ENCODE results near the gene SCUBE3. TPM values are rescaled to one million over a fixed set of nuclear protein-coding genes. Genes with fewer than 3 reads are reported as not detected.

The SCUBE3 gene
- total and polyA plus RNA-seq, 2 of the 8 experiments (the other 6 are each of a cell fraction or from before 2014, with no cell fraction given) = 0.80 to 1.0 TPM

DNA sequence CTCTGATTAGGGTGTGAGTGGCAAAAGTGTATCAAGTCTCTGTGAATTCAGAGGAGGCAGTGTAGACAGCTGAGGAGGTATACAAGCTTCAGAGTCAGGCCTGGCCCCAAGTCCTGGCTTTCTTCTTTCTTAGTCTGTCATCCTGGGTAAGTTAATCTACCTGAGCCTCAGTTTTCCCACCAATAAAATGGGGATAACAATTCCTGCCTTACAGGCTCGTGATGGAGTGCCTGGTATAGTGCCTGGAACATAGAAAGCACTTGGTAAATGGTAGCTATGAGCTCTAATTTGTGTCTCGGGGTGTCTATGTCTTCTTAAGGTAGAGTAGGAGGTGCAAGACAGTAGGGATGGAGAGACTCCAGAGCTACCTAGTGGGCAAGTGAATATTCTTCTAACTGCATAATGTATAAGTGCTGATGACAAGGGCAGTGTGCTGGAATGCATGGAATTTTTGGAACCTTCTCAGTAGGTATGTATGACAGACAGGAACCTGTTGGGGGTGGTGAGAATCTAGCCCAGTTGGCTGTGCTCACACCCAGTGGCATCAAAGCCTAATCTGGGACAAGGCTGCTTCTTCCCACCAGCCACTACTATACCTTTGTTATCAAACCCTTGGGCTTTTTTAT is 4.0 kb upstream of the SCUBE3 start:
- peak; percentile 59 for TF ChIP-seq TEAD4 (IDR thresholded peaks at IDR 0.05; ENCODE audit: low read depth, low read length)
- TF ChIP-seq KDM1A (IDR thresholded peaks at IDR 0.05; ENCODE audit: borderline replicate concordance, low read length) = peak; percentile 50; the same call in 1 of the 2 replicates
- no peak for TF ChIP-seq BACH1 (IDR thresholded peaks at IDR 0.05; ENCODE audit: low read length)
- Histone ChIP-seq H3K23ac (ENCODE audit: insufficient read length) (no peak overlapping the region), H3K56ac (replicated peaks; ENCODE audit: insufficient read length, low read depth, low read length) (no peak overlapping the region), H2BK20ac (ENCODE audit: low read length) (no peak overlapping the region), H2BK15ac (ENCODE audit: low read length) (no peak overlapping the region), H2BK5ac (ENCODE audit: low read depth, low read length) (no peak overlapping the region), H3K9ac (replicated peaks in 1 of 4; ENCODE audit: extremely low read depth in 1 of 4, low read depth in 3 of 4, low read length in 3 of 4) (no peak overlapping the region), H4K91ac (replicated peaks; ENCODE audit: insufficient read length, low read length) (no peak overlapping the region), H4K8ac (ENCODE audit: extremely low read depth, insufficient read depth, low read length) (no peak overlapping the region), H3K4ac (replicated peaks; ENCODE audit: insufficient read length, low read depth, low read length) (no peak overlapping the region), H3K27ac (ENCODE audit: low read depth, low read length) (no peak overlapping the region), H2AFZ (ENCODE audit: low read length) (no peak overlapping the region), H2AK5ac (ENCODE audit: low read depth, low read length) (no peak overlapping the region), H3K4me3 (ENCODE audit: extremely low read depth in 1 of 4, insufficient read depth in 2 of 4, low read depth in 3 of 4, low read length in 4 of 4) (no peak overlapping the region), H3K14ac (ENCODE audit: insufficient read length) (no peak overlapping the region), H4K5ac (ENCODE audit: insufficient read length, low read depth, low read length) (no peak overlapping the region), H3K79me1 (ENCODE audit: low read depth, low read length) (no peaks in the 10 kb centered on the region), H4K20me1 (replicated peaks in 1 of 2; ENCODE audit: control insufficient read depth in 1 of 2, insufficient read depth in 2 of 2, low read length in 2 of 2) (peaks cover 0 to 6% of the 10 kb centered on the region in 2 experiments), H3K9me3 (ENCODE audit: insufficient read depth in 2 of 2, low read depth in 1 of 2, low read length in 1 of 2) (no peaks in the 10 kb centered on the region), H3K36me3 (ENCODE audit: control insufficient read depth in 2 of 4, insufficient read depth in 4 of 4, low read length in 3 of 4) (no peaks in the 10 kb centered on the region), H3K4me2 (ENCODE audit: insufficient read depth in 1 of 2, low read depth in 2 of 2, low read length in 2 of 2) (no peak overlapping the region), H3K23me2 (ENCODE audit: low read depth, low read length) (peaks cover 15% of the 10 kb centered on the region; the same call in 1 of the 2 replicates), H3K18ac (ENCODE audit: extremely low read depth, low read length) (no peak overlapping the region), H2BK12ac (ENCODE audit: low read depth, low read length) (no peak overlapping the region), H3K4me1 (replicated peaks in 1 of 4; ENCODE audit: control insufficient read depth in 3 of 4, insufficient read depth in 4 of 4, low read length in 3 of 4) (peaks cover 0 to 6% (median 4%) of the 10 kb centered on the region in 4 experiments; a peak in 5 of 7 replicates), H3K27me3 (replicated peaks in 1 of 4; ENCODE audit: control insufficient read depth in 3 of 4, extremely low read depth in 1 of 4, insufficient read depth in 3 of 4, low read length in 3 of 4) (peaks cover 29 to 69% (median 58%) of the 10 kb centered on the region in 4 experiments), H3K79me2 (ENCODE audit: control insufficient read depth in 1 of 2, insufficient read depth in 2 of 2, low read length in 2 of 2) (no peaks in the 10 kb centered on the region), H2BK120ac (replicated peaks; ENCODE audit: low read depth, low read length) (no peak overlapping the region)
- FAIRE-seq (no peak), DNase-seq (ENCODE audit: low read depth in 1 of 2, low spot score in 2 of 2) (no peak)
- ChIA-PET CTCF (ENCODE audit: partially characterized antibody) (interaction anchor here (0.8 to 19.7 kb wide), 9 partner anchors 2 to 103 kb away, joined by 3 to 219 read pairs (median 7); partner anchors contain the start of genes SCUBE3 and TCP11), POLR2A (ENCODE audit: partially characterized antibody) (interaction anchor here (1.3 to 1.7 kb wide), 2 partner anchors 11 to 31 kb away, joined by 3 to 4 read pairs; no protein-coding TSS in a partner anchor)
- WGBS, 2 experiments (ENCODE audit: extremely low coverage in 1 of 2, insufficient coverage in 1 of 2, insufficient read length in 1 of 2, insufficient replicate concordance in 2 of 2, low coverage in 1 of 2, low lambda C conversion rate in 2 of 2, missing lambda C conversion rate in 1 of 2) = 89% methylated on average over 2 of the region's 2 CpGs; no CpG with 5 or more reads in 1 of the 2 experiments

Measured in H1 (cell line).